HEK293 (cell line): ENCODE data around the gene SOX2.

ENCODE experiments used
- CTCF ChIA-PET: fragments of 350-600 bp; formaldehyde crosslinking; extraction: SDS; loops from one replicate; lab custom pipeline; 2021; ENCODE audit warnings: antibody characterized with exemption; lab: Yijun Ruan, JAX
- POLR2A ChIA-PET: fragments of 300-600 bp; formaldehyde crosslinking; extraction: SDS; loops from one replicate; lab custom pipeline; 2020; ENCODE audit warnings: antibody characterized with exemption, inconsistent platforms; lab: Yijun Ruan, JAX
- H3K27ac ChIP-seq: fragments of 200-500 bp; sonication (Bioruptor generic); 2 replicates; pipeline ENCODE4 v1.5.1; 2014; ENCODE audit warnings: low read depth, low read length, control low read depth, inconsistent platforms; ENCODE audit errors: extremely low read depth
- H3K36me3 ChIP-seq, 2 experiments: fragments of 200-500 bp in 1 of 2; sonication (Bioruptor generic) in 1 of 2; 1 replicate in 1 of 2; 2 replicates in 1 of 2; pipeline ENCODE4 v1.5.1; 2014 to 2017; ENCODE audit warnings: inconsistent platforms in 2 of 2, low read length in 2 of 2; ENCODE audit not compliant: control insufficient read depth in 2 of 2, insufficient read depth in 1 of 2
- H3K4me1 ChIP-seq: fragments of 200-500 bp; sonication (Bioruptor generic); 2 replicates; pipeline ENCODE4 v1.5.1; 2014; ENCODE audit warnings: mild to moderate bottlenecking, low read length, inconsistent platforms; ENCODE audit not compliant: control insufficient read depth, insufficient read depth
- H3K4me3 ChIP-seq: 2 replicates; pipeline ENCODE4 v1.5.1; 2011; ENCODE audit warnings: low read depth, mild to moderate bottlenecking, control low read depth, low read length, moderate library complexity
- H3K9me3 ChIP-seq: fragments of 200-500 bp; sonication (Bioruptor generic); 2 replicates; pipeline ENCODE4 v1.5.1; 2014; ENCODE audit warnings: low read depth, low read length, inconsistent platforms; ENCODE audit not compliant: control insufficient read depth, insufficient read depth
- FEZF1 ChIP-seq: fragments of 450-650 bp; formaldehyde crosslinking; IDR thresholded peaks from 2 replicates; pipeline ENCODE4 v1.5.1; 2016; ENCODE audit warnings: missing biosample characterization, missing genetic modification characterization
- GLIS1 ChIP-seq: fragments of 450-650 bp; formaldehyde crosslinking; IDR thresholded peaks from 2 replicates; pipeline ENCODE4 v1.5.1; 2016; ENCODE audit warnings: missing biosample characterization, missing genetic modification characterization
- HOXC10 ChIP-seq: sonication (generic); formaldehyde crosslinking; IDR thresholded peaks from 2 replicates; pipeline ENCODE4 v1.8.1; 2023; ENCODE audit warnings: mild to moderate bottlenecking, missing genetic modification reagents
- PRDM1 ChIP-seq: fragments of 450-650 bp; formaldehyde crosslinking; IDR thresholded peaks from 2 replicates; pipeline ENCODE4; 2016; ENCODE audit warnings: missing biosample characterization, missing genetic modification characterization
- RBAK ChIP-seq: fragments of 450-650 bp; formaldehyde crosslinking; IDR thresholded peaks from 2 replicates; pipeline ENCODE4 v1.5.1; 2016; ENCODE audit warnings: missing biosample characterization, missing genetic modification characterization
- SALL2 ChIP-seq: fragments of 450-650 bp; formaldehyde crosslinking; IDR thresholded peaks from 2 replicates; pipeline ENCODE4 v1.5.0; 2017; ENCODE audit warnings: missing biosample characterization, mild to moderate bottlenecking, missing genetic modification characterization, borderline replicate concordance
- SP7 ChIP-seq: fragments of 450-650 bp; formaldehyde crosslinking; IDR thresholded peaks from 2 replicates; pipeline ENCODE4 v1.5.1; 2016; ENCODE audit warnings: missing biosample characterization, missing genetic modification characterization
- ZBTB48 ChIP-seq: fragments of 450-650 bp; formaldehyde crosslinking; IDR thresholded peaks from 2 replicates; pipeline ENCODE4 v1.5.1; 2016; ENCODE audit warnings: missing biosample characterization, missing genetic modification characterization
- ZNF248 ChIP-seq: fragments of 450-650 bp; formaldehyde crosslinking; IDR thresholded peaks from 2 replicates; pipeline ENCODE4 v1.5.1; 2017; ENCODE audit warnings: missing biosample characterization, missing genetic modification characterization
- ZNF354C ChIP-seq: fragments of 450-650 bp; formaldehyde crosslinking; IDR thresholded peaks from 2 replicates; pipeline ENCODE4 v1.5.1; 2016; ENCODE audit warnings: missing biosample characterization, missing genetic modification characterization, low read depth, borderline replicate concordance
- ZNF621 ChIP-seq: fragments of 450-650 bp; formaldehyde crosslinking; IDR thresholded peaks from 2 replicates; pipeline ENCODE4 v1.5.1; 2017; ENCODE audit warnings: missing biosample characterization, missing genetic modification characterization
- ZNF629 ChIP-seq: fragments of 450-650 bp; formaldehyde crosslinking; IDR thresholded peaks from 2 replicates; pipeline ENCODE4 v1.5.1; 2017; ENCODE audit warnings: missing biosample characterization, missing genetic modification characterization
- ZNF704 ChIP-seq: fragments of 450-650 bp; formaldehyde crosslinking; IDR thresholded peaks from 2 replicates; pipeline ENCODE4 v1.5.1; 2016; ENCODE audit warnings: missing biosample characterization, missing genetic modification characterization
- ZNF785 ChIP-seq: fragments of 450-650 bp; formaldehyde crosslinking; IDR thresholded peaks from 2 replicates; pipeline ENCODE4 v1.5.1; 2016; ENCODE audit warnings: missing biosample characterization, missing genetic modification characterization
- ZSCAN30 ChIP-seq: fragments of 450-650 bp; IDR thresholded peaks from 2 replicates; pipeline ENCODE4 v1.5.1; 2018; ENCODE audit warnings: missing biosample characterization, mild to moderate bottlenecking, missing genetic modification characterization, moderate library complexity
- TF ChIP-seq, protein P1 (sequence below): fragments of 450-650 bp; formaldehyde crosslinking; IDR thresholded peaks from 2 replicates; pipeline ENCODE4 v1.5.1; 2017; ENCODE audit warnings: missing biosample characterization, missing genetic modification characterization
- TF ChIP-seq, protein P2 (sequence below): fragments of 450-650 bp; IDR thresholded peaks from 2 replicates; pipeline ENCODE4 v1.5.1; 2018; ENCODE audit warnings: missing biosample characterization, mild to moderate bottlenecking, missing genetic modification characterization
- TF ChIP-seq, protein P3 (sequence below): fragments of 450-650 bp; formaldehyde crosslinking; IDR thresholded peaks from 2 replicates; pipeline ENCODE4 v1.5.1; 2016; ENCODE audit warnings: missing biosample characterization, missing genetic modification characterization, borderline replicate concordance

The SOX2 gene

DNA sequence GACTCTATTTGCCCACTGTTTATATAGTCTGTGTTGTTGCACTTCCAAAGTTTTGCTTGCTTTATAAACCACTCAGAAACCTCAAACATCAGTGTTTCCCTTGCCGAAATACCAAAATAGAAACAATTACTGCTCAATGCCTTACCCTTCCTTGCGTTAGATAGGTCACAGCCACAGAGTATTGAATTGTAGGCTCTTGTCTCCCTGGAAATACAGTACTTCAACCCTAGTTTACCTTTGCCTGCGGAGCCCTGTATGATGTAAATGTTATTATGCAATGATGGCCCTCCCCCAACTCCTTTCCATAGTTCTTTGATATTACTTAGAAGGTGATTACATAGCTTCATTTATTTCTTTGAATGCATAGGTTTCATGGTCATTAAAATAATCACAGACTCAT lies 44.2 kb downstream of the SOX2 start (continued):
- TF ChIP-seq, protein P1, sequence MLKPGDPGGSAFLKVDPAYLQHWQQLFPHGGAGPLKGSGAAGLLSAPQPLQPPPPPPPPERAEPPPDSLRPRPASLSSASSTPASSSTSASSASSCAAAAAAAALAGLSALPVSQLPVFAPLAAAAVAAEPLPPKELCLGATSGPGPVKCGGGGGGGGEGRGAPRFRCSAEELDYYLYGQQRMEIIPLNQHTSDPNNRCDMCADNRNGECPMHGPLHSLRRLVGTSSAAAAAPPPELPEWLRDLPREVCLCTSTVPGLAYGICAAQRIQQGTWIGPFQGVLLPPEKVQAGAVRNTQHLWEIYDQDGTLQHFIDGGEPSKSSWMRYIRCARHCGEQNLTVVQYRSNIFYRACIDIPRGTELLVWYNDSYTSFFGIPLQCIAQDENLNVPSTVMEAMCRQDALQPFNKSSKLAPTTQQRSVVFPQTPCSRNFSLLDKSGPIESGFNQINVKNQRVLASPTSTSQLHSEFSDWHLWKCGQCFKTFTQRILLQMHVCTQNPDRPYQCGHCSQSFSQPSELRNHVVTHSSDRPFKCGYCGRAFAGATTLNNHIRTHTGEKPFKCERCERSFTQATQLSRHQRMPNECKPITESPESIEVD = peak; percentile 67
- no peak for TF ChIP-seq ZNF785 (tag by site-specific recombination)
- no peak for TF ChIP-seq ZNF704 (tag by site-specific recombination)
- TF ChIP-seq FEZF1 (tag by site-specific recombination) = peak; percentile 18; the same call in 1 of the 2 replicates
- no peak for TF ChIP-seq ZBTB48 (tag by site-specific recombination)
- TF ChIP-seq GLIS1 = no peak
- TF ChIP-seq ZNF629 = 0 out of 2 replicates have a peak, but pooled peaks have one; percentile 32
- no peak for TF ChIP-seq ZNF354C (tag by site-specific recombination)
- TF ChIP-seq ZNF621 = no peak
- no peak for TF ChIP-seq RBAK
- TF ChIP-seq, protein P2, sequence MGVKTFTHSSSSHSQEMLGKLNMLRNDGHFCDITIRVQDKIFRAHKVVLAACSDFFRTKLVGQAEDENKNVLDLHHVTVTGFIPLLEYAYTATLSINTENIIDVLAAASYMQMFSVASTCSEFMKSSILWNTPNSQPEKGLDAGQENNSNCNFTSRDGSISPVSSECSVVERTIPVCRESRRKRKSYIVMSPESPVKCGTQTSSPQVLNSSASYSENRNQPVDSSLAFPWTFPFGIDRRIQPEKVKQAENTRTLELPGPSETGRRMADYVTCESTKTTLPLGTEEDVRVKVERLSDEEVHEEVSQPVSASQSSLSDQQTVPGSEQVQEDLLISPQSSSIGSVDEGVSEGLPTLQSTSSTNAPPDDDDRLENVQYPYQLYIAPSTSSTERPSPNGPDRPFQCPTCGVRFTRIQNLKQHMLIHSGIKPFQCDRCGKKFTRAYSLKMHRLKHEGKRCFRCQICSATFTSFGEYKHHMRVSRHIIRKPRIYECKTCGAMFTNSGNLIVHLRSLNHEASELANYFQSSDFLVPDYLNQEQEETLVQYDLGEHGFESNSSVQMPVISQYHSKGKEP (tag by site-specific recombination) = peak; percentile 55; the same call in 1 of the 2 replicates
- TF ChIP-seq SP7 = peak; percentile 50; the same call in 1 of the 2 replicates
- TF ChIP-seq ZNF248 = no peak
- 0 out of 2 replicates have a peak, but pooled peaks have one; percentile 73 for TF ChIP-seq PRDM1 (tag by site-specific recombination)
- TF ChIP-seq SALL2 (tag by site-specific recombination) = no peak

GRCh38 chr3:181756645-181757297 lies 45.0 kb downstream of the SOX2 start:
- Histone ChIP-seq H3K4me3 (no peak overlapping the region), H3K27ac (peak overlapping the region; percentile 47; the same call in 1 of the 2 replicates)
- POLR2A ChIA-PET = no interaction called here
- TF ChIP-seq HOXC10 (no peak), ZSCAN30 (tag by site-specific recombination) (no peak)
- TF ChIP-seq, protein P3, sequence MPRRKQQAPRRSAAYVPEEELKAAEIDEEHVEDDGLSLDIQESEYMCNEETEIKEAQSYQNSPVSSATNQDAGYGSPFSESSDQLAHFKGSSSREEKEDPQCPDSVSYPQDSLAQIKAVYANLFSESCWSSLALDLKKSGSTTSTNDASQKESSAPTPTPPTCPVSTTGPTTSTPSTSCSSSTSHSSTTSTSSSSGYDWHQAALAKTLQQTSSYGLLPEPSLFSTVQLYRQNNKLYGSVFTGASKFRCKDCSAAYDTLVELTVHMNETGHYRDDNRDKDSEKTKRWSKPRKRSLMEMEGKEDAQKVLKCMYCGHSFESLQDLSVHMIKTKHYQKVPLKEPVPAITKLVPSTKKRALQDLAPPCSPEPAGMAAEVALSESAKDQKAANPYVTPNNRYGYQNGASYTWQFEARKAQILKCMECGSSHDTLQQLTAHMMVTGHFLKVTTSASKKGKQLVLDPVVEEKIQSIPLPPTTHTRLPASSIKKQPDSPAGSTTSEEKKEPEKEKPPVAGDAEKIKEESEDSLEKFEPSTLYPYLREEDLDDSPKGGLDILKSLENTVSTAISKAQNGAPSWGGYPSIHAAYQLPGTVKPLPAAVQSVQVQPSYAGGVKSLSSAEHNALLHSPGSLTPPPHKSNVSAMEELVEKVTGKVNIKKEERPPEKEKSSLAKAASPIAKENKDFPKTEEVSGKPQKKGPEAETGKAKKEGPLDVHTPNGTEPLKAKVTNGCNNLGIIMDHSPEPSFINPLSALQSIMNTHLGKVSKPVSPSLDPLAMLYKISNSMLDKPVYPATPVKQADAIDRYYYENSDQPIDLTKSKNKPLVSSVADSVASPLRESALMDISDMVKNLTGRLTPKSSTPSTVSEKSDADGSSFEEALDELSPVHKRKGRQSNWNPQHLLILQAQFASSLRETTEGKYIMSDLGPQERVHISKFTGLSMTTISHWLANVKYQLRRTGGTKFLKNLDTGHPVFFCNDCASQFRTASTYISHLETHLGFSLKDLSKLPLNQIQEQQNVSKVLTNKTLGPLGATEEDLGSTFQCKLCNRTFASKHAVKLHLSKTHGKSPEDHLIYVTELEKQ (tag by site-specific recombination) = no peak
- TF ChIP-seq, all 188 proteins: peak for 0
- Histone ChIP-seq H3K4me1 (peaks cover 19% of the 10 kb centered on the region), H3K36me3 (no peaks in the 10 kb centered on the region), H3K9me3 (no peaks in the 10 kb centered on the region)
- CTCF ChIA-PET = no interaction called here
